Skeletal muscle satellite cell (primary cell): ENCODE results near the gene CYP26B1.
A peak's percentile ranks its signal among the peaks of the same experiment; 100 is the strongest.

Experiments
- H3K27me3 ChIP-seq: 2 replicates; pipeline ENCODE4 v1.7.0; 2013; ENCODE audit warnings: low read length; ENCODE audit not compliant: control insufficient read depth, insufficient read depth
- H3K36me3 ChIP-seq: 2 replicates; pipeline ENCODE4 v1.7.0; 2013; ENCODE audit warnings: mild to moderate bottlenecking, control low read depth, low read length; ENCODE audit not compliant: insufficient read depth
- H3K4me1 ChIP-seq: 2 replicates; pipeline ENCODE4 v1.7.0; 2013; ENCODE audit warnings: low read length; ENCODE audit not compliant: control insufficient read depth, insufficient read depth
- H3K4me2 ChIP-seq: 2 replicates; pipeline ENCODE4 v1.7.0; 2013; ENCODE audit warnings: mild to moderate bottlenecking, low read length
- H3K4me3 ChIP-seq: 2 replicates; pipeline ENCODE4 v1.7.0; 2013; ENCODE audit warnings: low read length
- H3K9ac ChIP-seq: 2 replicates; pipeline ENCODE4 v1.7.0; 2013; ENCODE audit warnings: mild to moderate bottlenecking, low read depth, low read length, moderate library complexity
- H3K9me3 ChIP-seq: replicated peaks from 2 replicates; pipeline ENCODE4 v1.7.0; 2013; ENCODE audit warnings: mild to moderate bottlenecking, control low read depth, low read length

CYP26B1 gene

DNA sequence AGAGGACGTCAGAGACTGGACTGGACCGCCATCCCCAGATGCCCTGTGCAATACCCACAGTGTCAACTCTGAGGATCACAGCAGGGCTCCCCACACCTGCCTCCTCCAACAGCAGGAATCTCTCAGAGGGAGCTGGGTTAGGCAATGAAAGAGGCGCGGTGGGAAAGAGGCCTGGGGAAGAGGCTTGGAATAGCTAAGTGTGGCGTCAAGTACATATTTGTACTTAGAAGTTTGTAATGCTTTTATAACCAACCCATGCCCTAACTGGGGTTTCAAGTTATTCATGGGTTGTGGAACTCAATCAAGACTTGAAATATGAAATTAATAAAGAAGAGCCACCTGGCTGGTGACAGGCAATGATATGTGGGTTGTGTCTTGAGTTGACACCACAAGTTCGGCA lies 28.7 kb downstream of the CYP26B1 start:
- Histone ChIP-seq H3K9me3 (no peaks in the 10 kb centered on the region), H3K9ac (no peak overlapping the region), H3K27me3 (peaks cover 16% of the 10 kb centered on the region), H3K36me3 (no peaks in the 10 kb centered on the region), H3K4me2 (no peak overlapping the region), H3K4me1 (peaks cover 19% of the 10 kb centered on the region), H3K4me3 (no peak overlapping the region)

GRCh38 chr2:72118386-72118785 lies 29.3 kb downstream of the CYP26B1 start:
- H3K9ac ChIP-seq: no peak overlapping the region
- H3K27me3 ChIP-seq: peaks cover 15% of the 10 kb centered on the region
- H3K4me1 ChIP-seq: peaks cover 19% of the 10 kb centered on the region
- H3K9me3 ChIP-seq: no peaks in the 10 kb centered on the region
- H3K36me3 ChIP-seq: no peaks in the 10 kb centered on the region
- no peak overlapping the region for H3K4me3 ChIP-seq
- no peak overlapping the region for H3K4me2 ChIP-seq

- Histone ChIP-seq H3K9me3 (no peaks in the 10 kb centered on the region), H3K36me3 (no peaks in the 10 kb centered on the region), H3K27me3 (peaks cover 13% of the 10 kb centered on the region), H3K9ac (no peak overlapping the region), H3K4me2 (no peak overlapping the region), H3K4me3 (no peak overlapping the region), H3K4me1 (peaks cover 24% of the 10 kb centered on the region)
Measured at GRCh38 chr2:72117718-72118117, 29.9 kb downstream of the CYP26B1 start.

DNA sequence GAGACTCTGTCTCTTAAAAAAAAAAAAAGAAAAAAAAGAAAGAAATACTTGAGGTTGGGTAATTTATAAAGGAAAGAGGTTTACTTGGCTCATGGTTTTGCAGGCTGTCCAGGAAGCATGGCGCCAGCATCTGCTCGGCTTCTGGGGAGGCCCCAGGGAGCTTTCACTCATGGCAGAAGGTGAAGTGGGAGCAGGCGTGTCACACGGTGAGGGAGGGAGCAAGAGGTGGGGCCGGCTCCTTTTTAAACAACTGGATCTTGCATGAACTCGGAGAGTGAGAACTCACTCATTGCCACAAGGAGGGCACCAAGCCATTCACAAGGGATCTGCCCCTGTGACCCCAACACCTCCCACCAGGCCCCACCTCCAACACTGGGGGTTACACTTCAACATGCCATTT lies 30.6 kb downstream of the CYP26B1 start:
- H3K4me2 ChIP-seq: no peak overlapping the region
- H3K4me3 ChIP-seq: no peak overlapping the region
- no peaks in the 10 kb centered on the region for H3K9me3 ChIP-seq
- H3K9ac ChIP-seq: no peak overlapping the region
- peaks cover 11% of the 10 kb centered on the region for H3K27me3 ChIP-seq
- H3K4me1 ChIP-seq: peaks cover 31% of the 10 kb centered on the region
- no peaks in the 10 kb centered on the region for H3K36me3 ChIP-seq

DNA sequence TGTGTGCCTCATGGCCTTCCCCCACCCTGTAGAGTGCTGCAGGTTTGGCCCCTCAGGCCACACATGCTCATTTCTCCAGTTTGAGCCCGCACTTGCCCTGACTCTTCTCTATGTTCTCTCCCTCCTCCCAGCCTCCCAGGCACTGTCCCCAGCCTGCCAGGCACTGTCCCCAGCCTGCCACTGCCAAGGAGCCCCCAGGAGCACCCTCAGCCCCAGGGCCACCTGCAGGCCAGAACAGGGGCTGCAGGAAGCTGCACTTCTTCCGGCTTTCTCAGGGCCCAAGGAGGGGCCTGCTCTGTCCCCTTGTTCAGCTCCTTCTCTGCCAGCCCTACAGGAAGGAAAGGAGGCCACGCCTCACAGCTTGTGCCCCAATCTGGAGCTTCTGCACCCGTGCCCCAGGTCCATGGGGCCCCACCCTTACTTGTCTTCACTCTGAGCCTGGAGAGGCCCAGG lies 31.6 kb downstream of the CYP26B1 start:
- H3K4me3 ChIP-seq: peak overlapping the region; percentile 32
- H3K9me3 ChIP-seq: no peaks in the 10 kb centered on the region
- H3K4me1 ChIP-seq: peaks cover 33% of the 10 kb centered on the region
- H3K27me3 ChIP-seq: peaks cover 6% of the 10 kb centered on the region
- H3K9ac ChIP-seq: peak overlapping the region; percentile 35
- H3K36me3 ChIP-seq: no peaks in the 10 kb centered on the region
- H3K4me2 ChIP-seq: peak overlapping the region; percentile 57

- Histone ChIP-seq H3K4me3 (peak overlapping the region; percentile 32), H3K9me3 (no peaks in the 10 kb centered on the region), H3K9ac (peak overlapping the region; percentile 35), H3K4me1 (peaks cover 33% of the 10 kb centered on the region), H3K4me2 (peak overlapping the region; percentile 57), H3K27me3 (peaks cover 6% of the 10 kb centered on the region), H3K36me3 (no peaks in the 10 kb centered on the region)
Measured at GRCh38 chr2:72115110-72116080, 32.3 kb downstream of the CYP26B1 start.

DNA sequence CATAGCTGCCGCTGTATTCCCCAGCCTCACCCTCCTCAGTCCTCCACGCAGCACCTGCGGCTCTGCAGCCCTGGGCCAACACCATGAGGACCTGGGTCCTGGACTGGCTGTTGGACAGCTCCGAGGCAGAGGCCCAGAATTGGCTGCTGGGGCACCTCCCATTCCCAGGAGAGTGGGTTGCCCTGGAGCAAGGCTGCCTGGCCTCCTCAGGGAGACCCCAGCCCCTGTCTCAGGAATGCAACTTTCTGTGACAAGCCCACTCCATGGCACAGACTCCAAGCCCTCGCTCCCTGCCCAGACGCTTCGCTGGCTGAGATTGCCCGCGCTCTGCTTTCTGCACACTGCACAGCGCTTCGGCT lies 33.0 kb downstream of the CYP26B1 start:
- Histone ChIP-seq H3K27me3 (peaks cover 2% of the 10 kb centered on the region), H3K9ac (no peak overlapping the region)

DNA sequence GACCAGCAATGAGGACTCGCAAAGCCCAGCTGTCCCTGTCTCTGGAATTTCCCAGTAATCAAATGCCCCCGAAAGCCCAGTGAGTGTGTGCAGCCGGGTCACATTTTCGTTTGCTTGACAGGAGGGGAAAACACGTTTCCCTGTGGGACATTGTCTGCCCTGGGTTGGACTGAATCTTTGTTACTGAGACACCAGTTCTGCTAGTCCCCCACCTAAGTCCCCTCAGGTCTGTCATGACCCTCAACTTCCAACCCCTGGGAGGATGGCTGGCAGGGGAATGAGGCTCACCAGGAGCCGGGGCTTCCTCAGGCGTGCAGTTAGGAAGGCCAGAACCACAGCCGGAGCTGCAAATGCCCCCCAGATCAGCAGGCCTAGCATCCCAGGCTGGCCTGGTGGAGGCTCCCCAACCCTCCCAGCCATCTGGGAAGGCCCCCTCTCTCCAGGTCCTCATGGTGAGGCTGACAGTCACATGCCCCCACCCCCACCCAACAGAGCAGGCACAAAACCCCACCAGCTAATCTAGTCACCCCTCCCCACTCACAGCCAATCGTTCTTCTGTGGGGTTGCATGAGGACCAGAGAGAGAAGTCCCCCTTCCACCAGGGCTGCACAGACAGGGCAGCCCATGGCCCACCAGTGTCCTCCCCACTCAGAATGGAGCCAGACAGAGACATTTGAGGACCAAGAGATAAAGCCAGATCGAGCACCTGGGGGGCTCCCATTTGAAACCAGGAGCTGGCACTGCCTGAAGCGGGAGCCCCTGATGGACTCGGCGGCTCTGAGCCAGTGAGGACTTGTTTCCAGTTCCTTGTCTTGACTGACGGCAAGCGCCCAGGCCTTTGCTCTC lies 33.6 kb downstream of the CYP26B1 start:
- H3K9ac ChIP-seq: no peak overlapping the region
- H3K27me3 ChIP-seq: no peaks in the 10 kb centered on the region
- no peaks in the 10 kb centered on the region for H3K9me3 ChIP-seq
- peaks cover 33% of the 10 kb centered on the region for H3K4me1 ChIP-seq
- H3K36me3 ChIP-seq: no peaks in the 10 kb centered on the region
- H3K4me2 ChIP-seq: no peak overlapping the region
- H3K4me3 ChIP-seq: no peak overlapping the region

More for the DNA sequence above, 33.0 kb downstream of the CYP26B1 start:
- H3K4me3 ChIP-seq: no peak overlapping the region
- H3K4me2 ChIP-seq: no peak overlapping the region
- peaks cover 33% of the 10 kb centered on the region for H3K4me1 ChIP-seq
- no peaks in the 10 kb centered on the region for H3K36me3 ChIP-seq
- H3K9me3 ChIP-seq: no peaks in the 10 kb centered on the region

DNA sequence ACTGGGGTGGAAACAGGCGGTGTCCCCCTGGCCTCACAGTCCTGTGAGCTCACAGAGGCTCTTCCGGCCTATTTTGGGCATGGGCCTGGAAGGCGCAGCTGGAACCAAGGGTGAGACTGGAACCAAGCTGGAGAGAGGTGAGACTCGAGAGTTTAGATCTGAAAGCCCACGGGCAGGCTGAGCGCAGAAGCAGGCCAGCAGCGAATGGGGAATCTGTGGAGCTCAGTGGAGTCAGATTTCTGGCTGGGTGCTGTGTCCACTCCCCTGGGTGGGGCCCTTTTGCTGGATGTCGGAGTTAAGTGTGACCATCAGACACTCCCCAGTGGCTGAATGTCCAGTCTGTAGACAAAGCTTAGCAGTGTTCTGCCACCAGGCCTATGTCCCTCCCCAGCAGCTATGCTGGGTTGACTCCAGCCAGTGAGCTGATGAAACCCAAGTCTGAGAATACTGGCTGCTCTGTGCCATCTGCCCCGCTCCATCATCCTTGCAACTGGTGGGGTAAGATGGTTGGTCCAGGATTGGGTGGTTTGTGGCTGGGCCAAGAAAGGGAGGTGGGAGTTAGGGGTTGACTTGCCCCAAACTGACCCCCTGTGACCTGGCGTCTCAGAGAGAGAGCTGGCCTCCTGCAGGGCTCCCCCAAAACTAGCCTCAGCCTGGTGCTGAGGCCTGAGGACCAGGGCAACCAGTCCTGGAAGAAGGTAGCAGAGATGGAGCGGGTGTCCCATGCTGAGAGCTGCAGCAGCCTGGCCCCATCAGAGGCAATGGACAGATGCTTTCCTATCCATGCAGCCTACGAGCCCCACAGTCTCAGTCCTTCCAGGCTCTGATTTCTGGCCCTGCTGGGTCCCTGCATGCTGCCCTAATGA lies 34.4 kb downstream of the CYP26B1 start:
- H3K4me2 ChIP-seq: peak overlapping the region; percentile 7
- no peak overlapping the region for H3K9ac ChIP-seq
- no peaks in the 10 kb centered on the region for H3K9me3 ChIP-seq
- no peaks in the 10 kb centered on the region for H3K36me3 ChIP-seq
- no peaks in the 10 kb centered on the region for H3K27me3 ChIP-seq
- peaks cover 37% of the 10 kb centered on the region for H3K4me1 ChIP-seq
- H3K4me3 ChIP-seq: peak overlapping the region; percentile 29

DNA sequence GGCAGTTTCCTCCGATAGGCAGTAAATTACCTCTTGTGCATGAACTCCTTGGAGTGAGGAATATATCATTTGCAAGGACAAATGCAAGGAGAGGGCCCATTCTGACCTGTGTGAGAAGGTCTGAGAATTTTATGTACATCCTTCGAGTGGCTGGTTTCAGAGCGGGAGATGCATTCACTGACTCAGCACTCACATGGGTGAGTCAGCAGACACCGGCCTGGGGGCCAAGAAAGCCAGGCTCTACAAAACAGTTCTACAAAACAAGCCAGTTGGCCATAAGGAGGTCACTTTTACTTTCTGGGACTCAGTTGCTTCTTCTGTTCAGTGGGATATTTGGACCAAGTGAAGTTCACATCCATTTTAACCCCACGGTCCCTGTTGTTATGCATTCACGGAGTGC lies 35.3 kb downstream of the CYP26B1 start:
- peak overlapping the region; percentile 29 for H3K4me3 ChIP-seq
- H3K9me3 ChIP-seq: no peaks in the 10 kb centered on the region
- no peaks in the 10 kb centered on the region for H3K36me3 ChIP-seq
- no peak overlapping the region for H3K9ac ChIP-seq
- H3K4me1 ChIP-seq: peaks cover 40% of the 10 kb centered on the region
- H3K27me3 ChIP-seq: no peaks in the 10 kb centered on the region
- peak overlapping the region; percentile 7 for H3K4me2 ChIP-seq

GRCh38 chr2:72111061-72111460 lies 36.6 kb downstream of the CYP26B1 start:
- H3K9me3 ChIP-seq: no peaks in the 10 kb centered on the region
- H3K9ac ChIP-seq: no peak overlapping the region
- H3K4me2 ChIP-seq: no peak overlapping the region
- H3K27me3 ChIP-seq: no peaks in the 10 kb centered on the region
- H3K4me1 ChIP-seq: peaks cover 34% of the 10 kb centered on the region
- no peaks in the 10 kb centered on the region for H3K36me3 ChIP-seq
- H3K4me3 ChIP-seq: no peak overlapping the region
